Stimulated activated CD8-positive, alpha-beta memory T cell treated with anti-CD3 and anti-CD28 coated beads, Interleukin-12 subunit alpha, Interleukin-12 subunit beta, amount 100 ng/mL, for 24 hours (primary cell): Measurements from ENCODE around the gene ULK4.

Source experiments
- DNase-seq: peaks from one replicate; pipeline ENCODE4 v3.0.0-alpha.2; 2020; ENCODE audit errors: extremely low read depth

Gene ULK4

DNA sequence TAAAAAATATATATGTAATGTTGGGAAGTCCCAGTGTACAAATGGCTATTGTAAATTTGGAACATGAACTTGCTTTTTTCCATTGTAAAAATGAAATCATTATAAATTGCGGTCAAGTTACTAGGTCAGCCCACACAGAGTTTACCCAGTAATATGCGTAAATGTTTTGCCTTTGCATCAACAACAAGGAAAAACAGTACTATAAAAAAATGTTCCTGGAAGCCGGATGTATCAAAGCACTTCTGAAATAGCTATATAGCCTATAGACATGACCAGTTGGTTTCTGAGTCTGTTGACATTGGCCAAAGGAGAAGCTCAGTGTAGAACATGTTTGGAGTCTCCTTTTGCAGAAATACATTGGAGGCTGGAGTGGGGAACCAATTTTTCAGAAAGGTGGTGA lies 739.4 kb downstream of the ULK4 start:
- DNase-seq, result no peak

DNA sequence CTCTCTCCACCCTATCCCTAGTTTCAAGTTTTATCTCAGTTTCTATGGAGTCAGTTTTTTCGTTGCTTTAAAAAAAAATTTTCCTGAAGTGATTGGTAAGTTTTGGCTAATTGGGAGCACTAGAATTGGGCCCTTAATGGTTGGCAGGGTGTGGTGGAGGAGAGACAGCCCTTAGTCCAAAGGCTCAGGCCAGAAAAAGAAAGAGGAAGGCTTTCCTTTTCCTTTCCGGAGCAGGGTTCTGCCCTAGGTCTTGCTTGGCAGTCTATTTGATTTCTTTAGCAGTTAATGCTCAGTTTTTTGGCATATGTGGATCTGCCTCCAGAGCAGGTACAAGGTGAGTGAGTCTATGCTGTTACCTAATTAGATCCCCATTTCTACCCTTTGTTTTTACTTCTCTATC lies 739.9 kb downstream of the ULK4 start:
- no peak for DNase-seq

DNA sequence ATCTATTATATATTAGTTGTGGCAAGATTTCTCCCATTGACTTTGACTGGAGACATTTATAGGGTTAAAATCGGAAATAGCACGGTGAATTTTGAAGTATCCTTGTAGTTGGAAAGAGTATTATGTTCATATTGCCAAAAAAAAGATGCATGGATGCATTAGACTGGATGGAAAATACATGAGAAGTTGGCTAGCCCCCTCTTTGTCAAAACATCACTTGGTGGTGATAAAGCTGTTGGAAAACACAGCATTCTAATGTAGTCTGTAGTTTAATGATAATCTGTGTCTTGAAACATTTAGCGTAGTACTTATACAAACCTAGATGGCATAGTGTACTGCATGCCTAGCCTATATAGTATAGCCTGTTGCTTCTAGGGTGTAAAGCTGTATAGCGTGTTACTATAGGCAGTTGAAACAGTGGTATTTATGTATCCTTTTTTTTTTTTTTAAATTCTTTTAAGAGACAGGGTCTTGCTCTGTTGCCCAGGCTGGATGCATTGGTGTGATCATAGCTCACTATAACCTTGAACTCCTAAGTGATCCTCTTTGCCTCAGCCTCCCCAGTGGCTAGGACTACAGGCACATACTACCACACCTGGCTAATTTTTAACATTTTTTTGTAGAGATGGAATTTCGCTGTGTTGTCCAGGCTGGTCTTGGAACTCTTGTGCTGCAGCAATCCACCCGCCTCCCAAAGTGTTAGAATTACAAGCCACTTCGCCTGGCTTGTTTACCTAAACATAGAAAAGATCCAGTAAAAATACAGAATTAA lies 740.8 kb downstream of the ULK4 start:
- DNase-seq, result no peak

DNA sequence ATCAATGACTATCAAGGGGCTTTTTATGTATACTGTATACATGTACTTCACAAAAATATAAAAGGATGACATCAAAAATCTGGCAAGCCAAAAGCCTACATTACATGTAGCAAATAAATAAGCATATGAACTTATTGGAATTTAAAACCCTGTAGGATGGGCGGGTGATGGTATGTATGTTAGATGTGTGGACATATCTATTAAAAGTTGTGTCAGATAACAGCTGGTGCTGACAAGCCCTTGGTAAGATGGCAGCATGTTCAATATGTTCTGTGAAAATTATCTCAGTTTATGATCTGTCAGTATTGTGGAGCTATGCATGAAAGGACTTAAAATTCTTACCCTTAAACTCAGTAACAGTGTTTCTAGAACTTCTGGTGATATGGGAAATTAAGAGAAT lies 742.5 kb downstream of the ULK4 start:
- DNase-seq, result no peak

DNA sequence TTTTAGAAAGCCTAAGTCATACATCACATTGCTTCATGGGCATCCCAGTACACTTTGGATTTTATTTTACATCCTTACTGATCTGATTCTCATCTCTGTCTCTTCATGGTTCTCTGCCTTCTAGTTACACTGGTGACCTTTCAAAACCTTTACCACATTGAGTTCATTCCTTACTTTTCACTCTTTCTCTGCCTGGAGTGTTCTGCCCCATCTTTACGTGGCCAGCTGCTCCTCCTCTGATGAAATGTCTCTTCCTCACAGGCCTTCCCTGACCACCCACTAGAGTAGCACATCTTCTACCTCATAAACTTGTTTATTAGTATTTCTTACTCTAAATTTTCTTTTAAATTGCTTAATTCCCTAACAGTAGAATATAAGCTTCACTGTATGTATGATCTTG lies 744.9 kb downstream of the ULK4 start:
- no peak for DNase-seq

DNA sequence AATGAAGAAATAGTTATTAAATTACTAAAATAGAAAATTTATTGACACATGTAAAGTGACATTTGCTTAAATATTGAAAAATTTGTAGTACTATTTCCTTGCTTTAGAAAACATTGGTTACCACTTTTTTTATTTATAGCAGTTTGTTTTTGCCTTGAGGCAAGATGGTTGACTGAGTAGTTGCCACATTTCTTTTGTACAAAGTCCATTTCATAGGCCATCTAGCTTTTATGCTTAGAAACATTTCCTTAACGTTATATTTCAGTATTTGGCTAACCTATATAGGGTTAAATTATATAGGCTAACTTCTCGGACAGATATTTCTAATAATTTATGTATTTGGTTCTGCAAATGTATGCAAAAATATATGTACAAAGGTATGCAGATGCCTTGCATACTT lies 745.5 kb downstream of the ULK4 start:
- no peak for DNase-seq

DNA sequence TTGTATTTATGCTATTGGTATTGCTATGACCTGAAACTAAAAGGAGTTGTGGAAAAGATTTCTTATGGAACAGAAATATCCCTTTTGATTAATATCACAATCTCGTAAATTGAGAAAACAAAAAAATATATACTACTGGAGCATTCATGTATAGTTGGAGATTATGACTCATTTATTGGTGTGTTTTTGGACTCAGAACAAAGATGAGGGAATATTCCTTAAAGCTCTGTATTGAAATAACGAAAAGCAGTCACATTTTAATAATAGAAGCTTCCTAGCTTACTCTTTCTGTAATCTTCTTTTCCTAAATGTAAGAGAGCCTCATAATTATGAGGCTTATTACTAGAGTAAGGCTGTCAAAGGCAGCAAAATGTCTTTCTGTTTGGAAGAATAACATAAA lies 748.3 kb downstream of the ULK4 start:
- DNase-seq, result no peak

DNA sequence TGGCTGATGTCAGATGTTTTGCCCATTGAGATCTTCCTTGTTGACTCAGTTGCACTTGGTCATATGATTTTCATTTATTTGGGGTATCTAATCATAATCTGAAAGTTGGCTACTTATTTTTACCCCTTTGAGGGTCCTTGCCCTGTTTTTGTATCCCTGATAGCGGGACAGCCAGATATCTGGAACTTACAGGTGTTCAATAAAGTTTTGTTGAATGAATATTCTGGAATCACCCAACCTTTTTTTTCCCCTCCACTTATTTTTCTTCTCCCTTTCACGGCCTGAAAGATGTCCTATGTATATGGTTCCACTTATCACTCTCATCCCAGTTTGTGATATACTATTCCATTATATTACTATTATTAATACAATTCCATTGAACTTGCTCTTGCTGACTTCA lies 749.8 kb downstream of the ULK4 start:
- DNase-seq, result no peak

DNA sequence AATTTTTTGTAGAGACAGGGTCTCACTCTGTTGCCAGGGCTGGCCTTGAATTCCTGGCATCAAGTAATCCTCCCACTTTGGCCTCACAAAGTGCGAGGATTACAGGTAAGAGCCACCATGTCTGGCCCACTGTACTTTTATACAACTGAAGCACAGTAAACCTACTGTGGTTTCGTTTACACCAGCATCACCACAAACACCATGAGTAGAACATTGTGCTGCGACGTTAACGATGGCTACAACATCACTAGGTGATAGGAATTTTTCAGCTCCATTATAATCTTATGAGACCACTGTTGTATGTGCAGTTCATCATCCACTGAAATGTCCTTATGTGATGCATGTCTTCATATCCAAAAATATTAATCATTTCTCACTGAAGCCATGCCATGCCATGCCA lies 750.9 kb downstream of the ULK4 start:
- no peak for DNase-seq

DNA sequence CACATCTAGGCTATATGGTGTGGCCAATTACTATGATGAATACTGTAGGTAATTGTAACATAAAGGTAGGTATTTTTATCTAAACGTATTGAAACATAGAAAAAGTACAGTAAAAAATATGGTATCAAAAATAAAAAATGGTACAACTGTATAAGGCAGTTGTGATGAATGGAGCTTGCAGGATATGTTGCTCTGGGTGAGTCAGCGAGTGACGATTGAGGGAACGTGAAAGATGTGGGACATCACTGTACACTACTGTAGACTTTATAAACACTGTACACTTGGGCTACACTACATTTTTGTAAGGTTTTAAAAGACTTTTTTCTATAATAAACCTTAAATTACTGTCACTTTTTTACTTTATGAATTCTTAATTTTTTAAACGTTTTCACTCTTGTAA lies 752.3 kb downstream of the ULK4 start:
- DNase-seq, result no peak

DNA sequence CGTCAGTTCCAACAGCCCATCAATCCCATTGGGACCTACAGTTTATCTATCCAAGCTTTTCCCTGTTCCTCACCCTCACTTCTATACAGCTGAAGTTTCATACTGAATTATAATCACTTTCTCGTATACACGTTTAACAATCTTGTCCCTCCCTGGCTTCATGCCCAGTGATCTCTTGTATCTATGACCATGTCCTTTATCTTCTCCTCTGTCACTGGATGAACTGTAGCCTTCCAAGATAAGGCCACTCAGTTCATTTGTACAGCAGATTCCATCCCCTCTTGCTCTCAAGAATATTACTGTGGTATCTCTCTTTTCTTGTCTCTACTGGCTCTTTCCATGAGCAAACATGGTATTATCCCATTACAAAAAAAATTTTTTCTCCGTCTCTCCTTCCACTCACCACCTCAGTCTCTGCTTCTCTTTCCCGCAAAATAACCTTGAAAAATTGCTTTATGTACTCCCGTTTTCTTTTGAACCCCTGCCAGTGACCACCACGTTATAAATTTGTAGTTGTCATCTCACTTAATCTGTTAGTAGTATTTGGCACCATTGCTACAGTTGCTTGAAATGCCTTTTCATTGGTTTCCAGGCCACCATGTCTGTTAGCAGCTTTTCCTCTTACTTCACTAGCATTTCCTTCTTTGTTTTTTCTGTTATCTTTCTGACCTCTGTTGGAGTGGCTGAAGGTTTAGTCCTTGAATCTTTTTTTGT lies 753.2 kb downstream of the ULK4 start:
- no peak for DNase-seq

DNA sequence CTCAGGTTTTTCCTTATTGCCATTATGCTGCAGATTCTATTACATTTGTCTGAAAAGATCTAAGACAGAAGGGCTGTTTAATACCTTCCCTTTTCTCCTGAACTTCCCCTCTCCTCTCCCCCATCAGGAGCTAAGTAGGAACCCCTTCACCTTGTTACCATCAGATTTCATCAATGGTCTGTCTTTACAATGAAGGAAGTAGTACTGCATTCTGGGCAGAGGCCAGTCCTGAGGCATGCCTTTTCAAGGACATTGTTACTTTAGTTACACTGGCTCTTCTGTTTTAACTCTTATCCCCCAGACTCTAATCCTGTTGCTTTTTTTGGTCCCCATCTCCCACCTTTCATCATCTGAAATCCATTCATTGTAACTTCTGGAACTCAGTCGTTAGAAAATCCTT lies 754.5 kb downstream of the ULK4 start:
- DNase-seq, result no peak

DNA sequence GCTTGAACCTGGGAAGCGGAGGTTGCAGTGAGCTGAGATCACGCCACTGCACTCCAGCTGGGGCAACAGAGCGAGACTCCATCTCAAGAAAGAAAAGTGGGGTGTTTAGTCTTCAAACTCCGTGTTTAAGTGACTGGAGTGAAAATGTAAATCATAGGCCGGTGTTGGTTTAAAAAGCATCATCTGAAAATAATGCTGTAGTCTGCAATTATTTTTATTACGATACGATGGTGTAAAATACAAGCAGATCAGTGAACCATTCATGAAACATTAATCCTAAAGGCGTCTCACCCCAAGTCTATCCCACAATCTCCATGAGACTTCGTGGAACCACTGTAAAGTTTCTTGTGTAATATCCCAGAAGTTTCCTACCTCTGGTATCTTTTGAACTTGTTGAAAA lies 756.3 kb downstream of the ULK4 start:
- DNase-seq, result no peak

DNA sequence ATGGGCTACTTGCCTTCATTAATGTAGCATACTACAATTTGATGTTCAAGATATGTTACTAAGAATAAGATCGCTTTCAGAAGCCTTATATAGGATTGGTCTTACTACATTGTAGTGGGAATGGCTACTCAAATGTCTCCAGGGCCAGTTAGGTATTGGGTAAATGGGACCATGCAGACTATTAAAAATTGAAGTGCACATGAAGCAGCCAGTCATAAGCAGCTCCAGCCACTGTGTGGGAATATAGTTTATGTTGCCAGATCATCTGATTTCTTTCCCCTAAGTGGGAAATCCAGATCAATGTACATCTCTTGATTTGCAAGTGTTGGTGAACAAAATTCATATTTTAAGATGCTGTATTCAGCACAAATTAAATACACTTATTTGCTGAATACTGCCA lies 757.5 kb downstream of the ULK4 start:
- no peak for DNase-seq

DNA sequence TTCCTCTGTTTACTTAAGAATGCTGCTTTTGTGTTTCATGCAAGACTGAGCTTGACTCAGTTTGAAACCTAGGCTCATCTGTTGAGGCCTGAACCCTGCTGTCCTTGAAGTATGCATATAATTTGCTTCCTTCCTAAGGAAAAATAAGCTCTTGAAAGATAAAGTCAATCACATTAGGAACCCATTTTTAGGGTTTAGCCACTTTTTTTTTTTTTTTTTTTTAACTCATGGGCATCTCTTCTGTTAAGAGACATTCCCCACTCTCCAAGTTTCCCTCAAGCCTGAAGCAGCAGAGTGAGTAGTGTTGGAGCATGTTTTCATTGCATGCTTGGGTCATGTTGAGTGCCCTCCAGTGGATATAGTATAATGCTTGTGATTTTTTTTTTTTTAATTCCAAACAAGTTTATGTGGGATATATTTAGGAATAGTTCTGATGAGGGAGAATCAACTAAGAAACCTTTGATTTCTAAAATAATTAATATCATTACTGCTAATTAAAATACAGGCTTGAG lies 759.0 kb downstream of the ULK4 start:
- DNase-seq, result no peak

DNA sequence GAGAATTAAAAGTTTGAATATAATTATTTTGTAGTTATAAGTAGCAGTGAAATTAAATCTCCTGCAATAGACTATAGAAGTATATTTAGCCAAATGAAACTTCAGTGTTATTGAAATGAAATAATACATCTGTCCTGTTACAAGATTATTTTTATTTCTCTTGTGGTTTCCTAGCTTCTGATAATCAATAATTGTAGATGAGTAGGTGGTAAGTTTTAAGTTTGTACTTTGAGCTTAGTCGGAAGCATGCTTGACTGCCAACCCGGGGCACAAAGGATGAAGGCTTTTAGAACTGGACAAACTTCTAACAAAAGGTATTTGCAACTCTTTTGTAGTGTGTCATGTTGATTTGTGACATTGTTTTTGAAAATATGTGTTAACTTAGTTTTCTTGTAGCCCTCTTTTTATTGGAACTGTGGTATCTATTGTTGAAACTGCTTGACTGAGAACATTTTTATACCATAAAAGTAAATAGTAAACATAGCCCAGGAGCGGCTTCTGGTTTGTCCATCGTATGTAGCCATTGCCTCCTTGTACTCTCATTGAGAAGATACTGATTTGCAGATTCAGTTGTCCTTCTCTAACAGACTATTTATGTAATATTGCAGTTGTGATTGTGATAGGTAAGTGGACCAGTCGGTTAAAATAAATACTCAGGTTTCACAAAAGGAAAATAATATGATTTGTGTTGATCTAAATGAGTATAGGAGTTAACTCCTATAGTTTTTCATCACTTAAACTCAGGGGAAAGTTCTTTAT lies 759.6 kb downstream of the ULK4 start:
- no peak for DNase-seq

DNA sequence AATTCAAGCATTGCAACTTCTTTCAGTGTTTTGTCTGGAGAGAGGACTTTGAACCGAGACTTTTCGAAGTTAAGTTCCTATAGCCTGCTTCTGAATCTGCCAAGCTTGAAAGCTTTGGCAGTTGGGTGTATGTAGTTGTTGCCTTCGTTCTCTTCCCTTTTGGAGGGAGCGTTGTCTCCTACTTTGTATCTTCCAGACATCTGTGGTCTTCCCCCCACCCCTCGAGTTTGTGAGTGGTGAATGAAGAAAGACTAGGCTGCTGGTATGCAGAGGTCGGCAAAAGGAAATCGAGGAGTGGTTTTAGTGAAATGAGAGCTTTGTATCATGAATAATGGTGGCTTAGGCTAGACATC lies 761.3 kb downstream of the ULK4 start:
- DNase-seq, result no peak

DNA sequence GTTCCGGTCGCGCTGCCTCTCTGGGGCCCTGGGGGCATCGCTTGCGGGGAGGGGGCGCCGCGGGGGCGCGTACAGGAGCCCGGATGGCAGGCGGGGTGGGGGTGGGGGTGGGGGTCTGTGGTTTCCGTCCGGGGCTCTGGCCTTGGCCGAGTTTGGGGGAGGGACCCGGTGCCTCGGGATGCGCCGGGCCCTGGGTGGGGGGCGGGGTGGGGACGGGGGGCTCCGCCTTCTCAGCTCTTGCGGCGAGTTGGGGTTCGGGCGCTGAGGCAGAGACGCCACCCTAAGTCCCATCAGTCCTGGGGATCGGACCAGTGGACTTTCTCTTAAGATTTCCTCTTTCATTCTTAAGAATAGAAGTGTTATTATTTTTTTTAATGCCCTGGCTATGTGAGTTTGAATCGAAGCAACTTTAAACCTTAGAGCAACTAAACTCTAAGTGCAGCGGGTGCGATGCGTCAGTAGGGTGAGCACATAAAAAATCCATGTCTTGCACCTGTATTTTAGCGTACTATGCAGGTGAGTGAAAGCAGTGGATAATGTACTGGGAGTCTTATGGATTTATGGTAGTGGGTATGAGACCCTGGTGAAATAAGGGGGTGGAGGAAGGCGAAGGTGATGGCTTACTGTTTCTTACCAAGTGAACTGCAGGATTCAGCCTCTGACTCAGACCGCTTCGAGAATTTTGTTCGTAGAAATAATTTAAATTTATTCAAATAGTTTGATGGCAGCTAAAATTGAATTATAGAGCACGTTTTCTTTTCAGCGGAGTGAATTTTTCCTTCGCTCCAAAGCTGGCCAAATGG lies 761.8 kb downstream of the ULK4 start:
- no peak for DNase-seq

DNA sequence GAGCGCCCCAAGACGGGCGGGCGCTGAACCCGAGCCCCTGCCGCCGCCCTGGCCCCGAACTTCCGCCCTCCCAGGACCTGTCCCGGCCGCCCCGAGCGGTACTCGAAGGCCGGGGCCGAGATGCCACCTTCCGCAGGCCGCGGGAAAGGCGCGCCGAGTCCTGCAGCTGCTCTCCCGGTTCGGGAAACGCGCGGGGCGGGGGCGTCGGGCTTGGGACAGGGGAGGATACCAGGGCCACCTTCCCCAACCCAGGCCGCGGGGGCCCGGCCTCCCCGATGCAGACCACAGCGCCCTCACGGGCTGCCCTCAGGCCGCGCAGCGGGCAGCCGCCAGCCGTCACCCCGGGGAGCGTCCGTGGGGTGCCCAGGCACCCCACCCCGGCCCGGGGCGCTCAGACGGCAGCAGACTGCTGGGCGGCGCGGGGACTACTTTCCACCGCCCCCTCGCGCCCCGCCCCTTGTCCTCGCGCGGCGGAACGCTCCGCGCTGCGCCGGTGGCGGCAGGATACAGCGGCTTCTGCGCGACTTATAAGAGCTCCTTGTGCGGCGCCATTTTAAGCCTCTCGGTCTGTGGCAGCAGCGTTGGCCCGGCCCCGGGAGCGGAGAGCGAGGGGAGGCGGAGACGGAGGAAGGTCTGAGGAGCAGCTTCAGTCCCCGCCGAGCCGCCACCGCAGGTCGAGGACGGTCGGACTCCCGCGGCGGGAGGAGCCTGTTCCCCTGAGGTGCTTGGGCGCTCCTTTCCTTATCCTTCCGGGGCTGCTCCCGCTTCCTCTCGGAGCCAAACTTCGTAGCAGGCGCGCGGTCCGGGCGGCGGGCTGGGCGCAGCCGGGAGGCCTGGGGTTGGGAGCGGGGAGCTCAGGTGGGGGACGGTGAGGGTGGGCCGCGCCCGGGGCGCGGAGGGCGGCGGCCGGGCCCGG lies 762.7 kb downstream of the ULK4 start, which contains the start of gene CTNNB1:
TSS of gene CTNNB1 (plus strand) at position 556 of the 916 bp plus-strand sequence. CDS start 24,564 bp downstream, outside the sequence.
- peak; percentile 68 for DNase-seq

DNA sequence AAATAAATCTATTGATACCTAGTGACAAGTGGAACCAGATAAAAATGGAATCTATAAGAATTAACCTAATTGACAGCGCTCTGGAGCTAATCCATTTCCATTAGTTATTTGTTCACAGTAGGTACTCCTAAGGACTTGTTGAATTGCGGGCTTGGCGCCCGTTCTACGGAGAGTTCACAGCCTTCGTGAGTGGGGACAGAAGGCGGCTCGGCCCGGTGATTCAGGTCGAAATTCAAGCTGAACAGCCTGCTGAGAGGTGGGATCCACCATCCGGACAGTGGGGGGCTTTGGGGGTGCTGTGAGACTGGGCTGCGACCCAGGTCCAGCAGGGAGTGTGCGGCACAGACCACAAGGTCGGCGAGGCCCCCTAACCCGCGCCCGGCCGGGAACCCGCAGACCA lies 763.4 kb downstream of the ULK4 start:
- no peak for DNase-seq

DNA sequence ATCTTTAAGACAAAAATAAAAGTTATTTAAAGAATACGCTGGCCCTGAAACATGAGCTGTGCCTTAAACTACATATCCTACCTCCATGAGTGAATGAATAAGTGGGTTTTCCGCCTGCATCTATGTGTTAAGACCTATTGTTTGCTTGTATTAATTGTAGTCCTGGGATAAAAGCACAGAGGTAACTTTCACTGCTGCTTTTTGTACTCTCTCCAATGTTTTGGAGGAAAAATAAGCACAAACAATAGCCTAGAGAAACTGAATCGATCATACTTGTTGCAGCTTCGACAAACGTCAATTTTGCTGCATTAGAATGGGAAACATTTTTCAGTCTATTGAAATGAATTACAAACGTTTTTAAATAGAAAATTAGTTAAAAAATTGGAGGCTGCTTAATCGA lies 763.9 kb downstream of the ULK4 start:
- no peak for DNase-seq
